Activated CD4-positive, alpha-beta T cell treated with anti-CD3 and anti-CD28 coated beads for 24 hours (primary cell): Measurements from ENCODE around the gene SPINT2.
"Not testable (repeated sequence)": the region's sequence is repeated elsewhere in the genome, so short reads cannot be mapped to it uniquely, and the experiment has no call there.

Experiments used
- DNase-seq, 2 donors: peaks; one replicate each; pipeline ENCODE4 v3.0.0-alpha.2; 2020; ENCODE audit warnings: low read depth in 2 of 2

The SPINT2 gene

GRCh38 chr19:38320969-38321339, 56.6 kb downstream of the SPINT2 start:
- DNase-seq, result no peak

- no peak for DNase-seq
Measured at GRCh38 chr19:38321646-38322196, 57.3 kb downstream of the SPINT2 start.

GRCh38 chr19:38323291-38323690, 58.9 kb downstream of the SPINT2 start:
- DNase-seq, result no peak

- DNase-seq, result no peak
Measured at GRCh38 chr19:38324431-38324830, 60.1 kb downstream of the SPINT2 start.

- DNase-seq, result no peak
Measured at GRCh38 chr19:38326591-38326990, 62.2 kb downstream of the SPINT2 start.

- no peak for DNase-seq
Measured at GRCh38 chr19:38329651-38330050, 65.3 kb downstream of the SPINT2 start.

GRCh38 chr19:38331728-38332127, 67.4 kb downstream of the SPINT2 start:
- no peak for DNase-seq

GRCh38 chr19:38333245-38333644, 68.9 kb downstream of the SPINT2 start:
- no peak for DNase-seq

GRCh38 chr19:38335949-38336637, 71.7 kb downstream of the SPINT2 start:
- peak; percentile 93 to 94 for DNase-seq

- DNase-seq, result peak; percentile 93 to 94
Measured at GRCh38 chr19:38336638-38337359, 72.4 kb downstream of the SPINT2 start.

GRCh38 chr19:38337360-38337653, 72.9 kb downstream of the SPINT2 start:
- DNase-seq, result no peak

- not testable (repeated sequence) for DNase-seq
Measured at GRCh38 chr19:38339011-38339410, 74.6 kb downstream of the SPINT2 start.

GRCh38 chr19:38340927-38341326, 76.6 kb downstream of the SPINT2 start:
- no peak for DNase-seq
